Measurements from ENCODE around the gene STON1.
"Not testable (repeated sequence)": the region's sequence is repeated elsewhere in the genome, so short reads cannot be mapped to it uniquely, and the experiment has no call there.

STON1 gene

GRCh38 chr2:48530033-48530811 lies at the start of gene STON1:
Gene STON1 (plus strand): TSS chr2:48530154. CDS start chr2:48580634, 50,480 bp downstream.
- DNase-seq, result peak; percentile 30

GRCh38 chr2:48480526-48480925 lies 49.4 kb upstream of the STON1 start:
- DNase-seq, result no peak

- no peak for DNase-seq
Observed at GRCh38 chr2:48482313-48482712, 47.6 kb upstream of the STON1 start.

- DNase-seq, result no peak
Observed at GRCh38 chr2:48482769-48483168, 47.2 kb upstream of the STON1 start.

GRCh38 chr2:48483506-48483905 lies 46.4 kb upstream of the STON1 start:
- no peak for DNase-seq

- DNase-seq, result no peak
Observed at GRCh38 chr2:48483916-48484315, 46.0 kb upstream of the STON1 start.

- DNase-seq, result no peak
Observed at GRCh38 chr2:48488545-48488944, 41.4 kb upstream of the STON1 start.

GRCh38 chr2:48496849-48497248 lies 33.1 kb upstream of the STON1 start:
- DNase-seq, result no peak

- DNase-seq, result no peak
Observed at GRCh38 chr2:48504647-48505327, 25.2 kb upstream of the STON1 start.

- no peak for DNase-seq
Observed at GRCh38 chr2:48507111-48507510, 22.8 kb upstream of the STON1 start.

GRCh38 chr2:48508461-48509124 lies 21.4 kb upstream of the STON1 start:
- no peak for DNase-seq

- no peak for DNase-seq
Observed at GRCh38 chr2:48510329-48510728, 19.6 kb upstream of the STON1 start.

- DNase-seq, result no peak
Observed at GRCh38 chr2:48511849-48512470, 18.0 kb upstream of the STON1 start.

GRCh38 chr2:48512571-48512970 lies 17.4 kb upstream of the STON1 start:
- no peak for DNase-seq

GRCh38 chr2:48514348-48515003 lies 15.5 kb upstream of the STON1 start:
- DNase-seq, result no peak

- no peak for DNase-seq
Observed at GRCh38 chr2:48515513-48515985, 14.4 kb upstream of the STON1 start.

- no peak for DNase-seq
Observed at GRCh38 chr2:48519593-48519992, 10.4 kb upstream of the STON1 start.

- not testable (repeated sequence) for DNase-seq
Observed at GRCh38 chr2:48524756-48525155, 5.2 kb upstream of the STON1 start.

GRCh38 chr2:48525269-48525943 lies 4.5 kb upstream of the STON1 start:
- no peak for DNase-seq

- DNase-seq, result no peak
Observed at GRCh38 chr2:48527226-48527885, 2.6 kb upstream of the STON1 start.

GRCh38 chr2:48528431-48528830 lies 1.5 kb upstream of the STON1 start:
- no peak for DNase-seq

- peak; percentile 44 for DNase-seq
Observed at GRCh38 chr2:48529194-48529593, 760 bp upstream of the STON1 start.
